ENCODE results near the gene GPR31.
"Not testable (repeated sequence)": the region's sequence is repeated elsewhere in the genome, so short reads cannot be mapped to it uniquely, and the experiment has no call there.

- TF ChIP-seq CTCF (tag by site-specific recombination; IDR thresholded peaks at IDR 0.05); PRDM10 (tag by site-specific recombination; IDR thresholded peaks at IDR 0.05); ZNF214 (tag by site-specific recombination; IDR thresholded peaks at IDR 0.05; ENCODE audit: borderline replicate concordance); REST (tag by site-specific recombination; IDR thresholded peaks at IDR 0.05); ZNF248 (tag by site-specific recombination; IDR thresholded peaks at IDR 0.05): not testable (repeated sequence)
Observed at GRCh38 chr6:167195941-167196610, 38.3 kb upstream of the GPR31 start.
